Heart left ventricle (tissue), 16 donors: Measurements from ENCODE around the gene LRRFIP1. TPM values are rescaled to one million over a fixed set of nuclear protein-coding genes. Genes with fewer than 3 reads are reported as not detected.

ENCODE experiments used
- ATAC-seq, 4 donors: fragments of 200-7000 bp; cut with Tn5 transposase; one replicate each; pipeline ENCODE4 v1.9.1; 2020 to 2022; ENCODE audit warnings: moderate library complexity in 4 of 4, mild to moderate bottlenecking in 3 of 4, moderate number of reproducible peaks in 1 of 4
- DNase-seq, 5 donors: peaks; one replicate each; pipeline ENCODE4 v3.0.0-alpha.2; 2020
- H3K27ac ChIP-seq, 12 donors: fragments of 200-600 bp; sonication (generic) in 4 of 12; one replicate each; pipeline versions ENCODE4 v1.5.0 to v1.8.0; 2016 to 2022; ENCODE audit warnings: mild to moderate bottlenecking in 2 of 12
- H3K27me3 ChIP-seq, 9 donors: fragments of 200-600 bp; sonication (generic) in 2 of 9; one replicate each; pipeline versions ENCODE4 v1.5.1 to v1.8.0; 2016 to 2022; ENCODE audit warnings: mild to moderate bottlenecking in 3 of 9
- H3K36me3 ChIP-seq, 9 donors: fragments of 200-600 bp; sonication (generic) in 2 of 9; one replicate each; pipeline versions ENCODE4 v1.5.0 to v1.8.0; 2018 to 2022; ENCODE audit warnings: mild to moderate bottlenecking in 2 of 9
- H3K4me1 ChIP-seq, 12 donors: fragments of 200-600 bp; sonication (generic) in 4 of 12; one replicate each; pipeline versions ENCODE4 v1.5.0 to v1.8.0; 2016 to 2022; ENCODE audit warnings: mild to moderate bottlenecking in 3 of 12
- H3K4me3 ChIP-seq, 12 donors: fragments of 200-600 bp; sonication (generic) in 4 of 12; one replicate each; pipeline versions ENCODE4 v1.5.0 to v1.8.0; 2017 to 2022; ENCODE audit warnings: mild to moderate bottlenecking in 9 of 12, moderate library complexity in 4 of 12
- H3K9me3 ChIP-seq, 12 donors: fragments of 200-600 bp; sonication (generic) in 4 of 12; one replicate each; pipeline versions ENCODE4 v1.5.0 to v1.8.0; 2016 to 2022; ENCODE audit warnings: mild to moderate bottlenecking in 1 of 12
- CTCF ChIP-seq, 12 donors: fragments of 200-600 bp; sonication (generic) in 4 of 12; IDR thresholded peaks; one replicate each; pipeline versions ENCODE4 v1.5.0 to v1.8.0; 2018 to 2022; ENCODE audit warnings: antibody characterized with exemption in 12 of 12, mild to moderate bottlenecking in 5 of 12
- POLR2A ChIP-seq, 2 donors: fragments of 450-650 bp; IDR thresholded peaks; one replicate each; pipeline ENCODE4 v1.6.1; 2017; ENCODE audit warnings: antibody characterized with exemption in 2 of 2, mild to moderate bottlenecking in 2 of 2, moderate library complexity in 2 of 2
- WGBS, 4 donors: extraction: QIAGEN DNeasy Blood & Tissue Kit in 2 of 4; methylation state at CpG; one replicate each; pipeline versions ENCODE4 v1.1.5 to v1.1.7; 2013 to 2018; 5-methylcytosine and 5-hydroxymethylcytosine counted together
- intact Hi-C, 10 donors: fragments of 100-400 bp; cut with DNase I; formaldehyde crosslinking; loops; one replicate each; pipeline versions ENCODE4 v1.11.1 to v1.14.2; 2022
- polyA plus RNA-seq, 2 donors: library from polyadenylated mRNA; stranded (reverse); fragments of 200-250 nt; gene quantifications; one replicate each; pipeline ENCODE4 v1.2.3, GENCODE V29; 2013
- total RNA-seq, 9 donors: library from RNA; depleted of rRNA in 2 of 9; stranded (reverse); fragments of >200 nt in 2 of 9; fragmentation: NEBNext Ultra II Directional in 3 of 9; extraction: Animal tissue kit (Norgen Biotek cat#: 25700) in 3 of 9; gene quantifications; one replicate each; pipeline versions ENCODE4 v1.1.0 to v1.2.4, GENCODE V29; 2016 to 2023
- donor health status: ischemic (EF 13 %, LVEDD 7.1; RV severe dilation, severe dysfunction).
- donor health status: healthy with polysubstance abuse.
- donor health status: DM: no; HTN: yes; CAD: no.
- donor health status: DM: no; HTN: no; CAD: no.
- donor health status: ischemic (EF 25% LVEDD 6.9; RV normal size, moderate dysfunction).
- donor health status: ischemic (EF 25% LVEDD 5.7; RV mildly dilated, moderate dysfunction).
- donor health status: healthy.
- donor health status: DM: yes; HTN: yes; CAD: no.
- donor health status: ischemic (EF 35%, LVEDD 5.7; RV mildly dilated, moderate dysfunction).
- donor health status: nonischemic (EF 11% LVEDD 7.7; RV severe dilation, severe dysfunction).
- donor health status: DM: yes; HTN: yes; CAD: no.
- donor health status: PGD.
- donor health status: ischemic (EF 29% LVEDD 5.4; RV normal size, mild dysfunction).
- donor health status: nonischemic (EF 23%, LVEDD 6.1; RV moderate dilation, normal function).

The LRRFIP1 gene
- total and polyA plus RNA-seq, 11 donors, result 78.7 to 151 (median 111) TPM

- H3K36me3 ChIP-seq, result peaks cover 0 to 42% (median 28%) of the 10 kb centered on the region in 9 donors
- DNase-seq (peak in 1 of 5 donors; percentile 72), ATAC-seq (peak in 3 of 4 donors; percentile 54 to 71 (median 65))
- 20 to 31% (median 29%) methylated on average over 3 of the region's 3 CpGs for WGBS, 4 donors
- peaks cover 10 to 84% (median 71%) of the 10 kb centered on the region in 12 donors for H3K4me1 ChIP-seq
- no peak for TF ChIP-seq POLR2A (IDR thresholded peaks at IDR 0.05)
- no peak for TF ChIP-seq CTCF (IDR thresholded peaks at IDR 0.05)
- no peak overlapping the region for H3K4me3 ChIP-seq
- H3K27ac ChIP-seq, result peak overlapping the region in 2 of 12 donors; percentile 22 to 27
- intact Hi-C loops, result loop anchor here in 1 of 10 donors (2.0 kb wide), 1 partner anchor 31 kb away; no protein-coding TSS in a partner anchor
- H3K27me3 ChIP-seq, result no peaks in the 10 kb centered on the region
- no peaks in the 10 kb centered on the region for H3K9me3 ChIP-seq
Measured at GRCh38 chr2:237723602-237724001, 96.2 kb downstream of the LRRFIP1 start.

- no peak overlapping the region for H3K4me3 ChIP-seq
- DNase-seq (no peak), ATAC-seq (no peak)
- WGBS, 4 donors, result 52 to 72% (median 57%) methylated on average over 9 of the region's 9 CpGs
- H3K27me3 ChIP-seq, result no peaks in the 10 kb centered on the region
- no peak for TF ChIP-seq CTCF (IDR thresholded peaks at IDR 0.05)
- no peak for TF ChIP-seq POLR2A (IDR thresholded peaks at IDR 0.05)
- H3K4me1 ChIP-seq, result peaks cover 10 to 92% (median 78%) of the 10 kb centered on the region in 12 donors
- peak overlapping the region in 8 of 12 donors; percentile 2 to 77 (median 36) for H3K27ac ChIP-seq
- intact Hi-C loops, result loop anchor here in 1 of 10 donors (2.0 kb wide), 1 partner anchor 32 kb away; no protein-coding TSS in a partner anchor
- H3K36me3 ChIP-seq, result peaks cover 0 to 42% (median 34%) of the 10 kb centered on the region in 9 donors
- H3K9me3 ChIP-seq, result no peaks in the 10 kb centered on the region
Measured at GRCh38 chr2:237724811-237725478, 97.6 kb downstream of the LRRFIP1 start.

- Histone ChIP-seq H3K27me3 (no peaks in the 10 kb centered on the region), H3K36me3 (peaks cover 0 to 44% (median 35%) of the 10 kb centered on the region in 9 donors), H3K4me3 (no peak overlapping the region), H3K9me3 (no peaks in the 10 kb centered on the region), H3K27ac (peak overlapping the region in 8 of 12 donors; percentile 2 to 77 (median 36)), H3K4me1 (peaks cover 10 to 97% (median 79%) of the 10 kb centered on the region in 12 donors)
- TF ChIP-seq POLR2A (IDR thresholded peaks at IDR 0.05) (no peak), CTCF (IDR thresholded peaks at IDR 0.05) (no peak)
- ATAC-seq (peak in 3 of 4 donors; percentile 41 to 67 (median 50)), DNase-seq (no peak)
- intact Hi-C loops, result loop anchor here in 1 of 10 donors (2.0 kb wide), 1 partner anchor 33 kb away; no protein-coding TSS in a partner anchor
- WGBS, 4 donors, result 51 to 78% (median 74%) methylated on average over 4 of the region's 4 CpGs
Measured at GRCh38 chr2:237725661-237726060, 98.3 kb downstream of the LRRFIP1 start.

DNA sequence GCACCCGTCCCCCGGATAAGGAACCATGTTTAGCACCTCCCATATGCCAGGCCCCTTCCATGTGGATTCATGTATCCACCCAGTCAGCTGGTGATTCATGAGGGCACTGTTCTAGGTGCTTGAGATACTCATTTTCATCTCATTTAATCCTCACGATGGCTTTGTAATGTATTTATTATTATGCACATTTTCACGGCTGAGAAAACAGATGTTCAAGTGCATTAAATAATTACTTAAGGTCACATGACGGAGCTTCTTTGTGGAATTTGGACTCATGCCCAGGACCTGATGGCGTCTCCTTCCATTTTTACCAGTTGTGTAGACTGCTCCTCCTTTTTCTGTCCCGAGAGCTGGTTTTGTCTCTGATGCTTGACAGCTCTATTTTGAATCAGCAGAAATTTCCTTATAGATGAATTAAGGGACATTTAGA, 99.0 kb downstream of the LRRFIP1 start:
- no peak overlapping the region for H3K4me3 ChIP-seq
- H3K4me1 ChIP-seq, result peaks cover 10 to 97% (median 78%) of the 10 kb centered on the region in 12 donors
- H3K27me3 ChIP-seq, result no peaks in the 10 kb centered on the region
- ATAC-seq (peak in 3 of 4 donors; percentile 35 to 68 (median 61)), DNase-seq (peak in 3 of 5 donors; percentile 57 to 75 (median 74))
- intact Hi-C loops, result no loop called here
- peaks cover 0 to 40% (median 28%) of the 10 kb centered on the region in 9 donors for H3K36me3 ChIP-seq
- H3K27ac ChIP-seq, result peak overlapping the region in 11 of 12 donors; percentile 13 to 77 (median 56)
- WGBS, 4 donors, result 11 to 13% (median 13%) methylated on average over 7 of the region's 7 CpGs
- H3K9me3 ChIP-seq, result no peaks in the 10 kb centered on the region
- TF ChIP-seq CTCF (IDR thresholded peaks at IDR 0.05), result no peak
- no peak for TF ChIP-seq POLR2A (IDR thresholded peaks at IDR 0.05)
